Fibroblast of gingiva (primary cell): ENCODE measurements around the gene BLM.

Source experiments
- DNase-seq: peaks from one replicate; pipeline ENCODE4 v3.0.0-alpha.2; 2011; ENCODE audit warnings: low read depth

The BLM gene

DNA sequence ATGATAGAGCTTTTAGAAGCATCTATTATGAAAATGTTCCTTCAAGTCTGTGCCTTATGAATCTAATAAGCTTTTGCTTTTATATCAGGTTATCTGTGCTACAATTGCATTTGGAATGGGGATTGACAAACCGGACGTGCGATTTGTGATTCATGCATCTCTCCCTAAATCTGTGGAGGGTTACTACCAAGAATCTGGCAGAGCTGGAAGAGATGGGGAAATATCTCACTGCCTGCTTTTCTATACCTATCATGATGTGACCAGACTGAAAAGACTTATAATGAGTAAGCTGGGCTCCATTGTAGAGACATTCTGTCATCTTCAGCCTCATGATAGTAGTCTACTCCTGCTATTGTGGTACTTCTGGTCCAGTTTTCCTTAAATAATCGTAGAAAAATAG is 73.4 kb downstream of the BLM start:
- DNase-seq: no peak

DNA sequence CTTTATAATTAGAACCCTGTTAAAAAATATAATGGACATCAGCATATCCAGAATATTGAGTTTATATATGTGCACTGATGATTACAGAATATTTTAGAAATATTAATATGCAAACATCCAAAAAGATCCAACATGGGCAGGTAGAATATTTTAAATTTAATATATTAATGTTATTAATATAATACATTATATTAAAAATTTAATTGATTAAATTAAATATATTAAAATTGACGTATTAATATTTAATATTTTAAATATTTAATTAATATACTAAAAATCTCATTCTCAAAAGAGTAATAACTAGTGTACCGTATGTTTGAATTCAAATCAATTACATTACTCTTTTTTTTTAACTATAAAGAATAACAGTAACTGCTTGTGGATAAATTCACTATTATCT is 77.4 kb downstream of the BLM start:
- no peak for DNase-seq

DNA sequence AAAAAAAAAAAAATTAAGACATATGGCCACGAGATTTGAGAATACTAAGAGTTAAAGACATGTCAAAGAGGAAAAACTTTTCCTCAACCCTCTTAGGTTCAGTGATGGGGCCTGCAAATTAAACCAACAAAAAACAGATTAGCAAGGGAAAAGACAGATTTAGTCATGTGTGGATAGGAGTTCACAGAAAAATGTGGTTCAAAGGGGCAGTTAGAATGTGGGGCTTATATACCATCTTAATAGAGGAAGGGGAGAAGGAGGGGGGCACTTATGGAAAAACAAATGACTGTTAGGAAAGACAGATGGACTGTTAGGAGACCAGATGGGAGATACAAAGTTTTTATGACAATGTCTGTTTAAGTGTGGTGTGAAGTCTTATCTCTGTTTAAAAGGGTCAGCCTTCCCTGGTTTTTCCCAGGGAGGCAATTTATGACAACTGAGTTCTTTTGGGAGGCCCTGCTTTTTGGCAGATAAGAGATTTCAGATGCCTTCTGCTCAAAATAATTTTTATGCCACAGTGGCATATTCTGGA is 82.6 kb downstream of the BLM start:
- DNase-seq: no peak

DNA sequence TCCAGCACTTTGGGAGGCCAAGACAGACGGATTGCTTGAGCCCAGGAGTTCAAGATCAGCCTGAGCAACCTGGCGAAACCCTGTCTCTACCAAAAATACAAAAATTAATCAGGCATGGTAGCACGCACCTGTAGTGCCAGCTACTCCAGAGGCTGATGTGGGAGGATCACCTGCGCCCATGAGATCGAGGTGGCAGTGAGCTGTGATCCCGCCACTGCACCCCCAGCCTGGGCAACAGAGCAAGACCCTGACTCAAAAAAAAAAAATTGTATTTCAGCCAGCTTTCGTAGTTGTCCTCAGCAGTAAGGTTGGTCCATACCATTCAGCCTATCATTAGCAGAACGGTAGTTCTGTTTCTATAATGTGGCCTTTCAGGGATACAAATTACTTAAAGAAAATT is 84.7 kb downstream of the BLM start:
- no peak for DNase-seq

DNA sequence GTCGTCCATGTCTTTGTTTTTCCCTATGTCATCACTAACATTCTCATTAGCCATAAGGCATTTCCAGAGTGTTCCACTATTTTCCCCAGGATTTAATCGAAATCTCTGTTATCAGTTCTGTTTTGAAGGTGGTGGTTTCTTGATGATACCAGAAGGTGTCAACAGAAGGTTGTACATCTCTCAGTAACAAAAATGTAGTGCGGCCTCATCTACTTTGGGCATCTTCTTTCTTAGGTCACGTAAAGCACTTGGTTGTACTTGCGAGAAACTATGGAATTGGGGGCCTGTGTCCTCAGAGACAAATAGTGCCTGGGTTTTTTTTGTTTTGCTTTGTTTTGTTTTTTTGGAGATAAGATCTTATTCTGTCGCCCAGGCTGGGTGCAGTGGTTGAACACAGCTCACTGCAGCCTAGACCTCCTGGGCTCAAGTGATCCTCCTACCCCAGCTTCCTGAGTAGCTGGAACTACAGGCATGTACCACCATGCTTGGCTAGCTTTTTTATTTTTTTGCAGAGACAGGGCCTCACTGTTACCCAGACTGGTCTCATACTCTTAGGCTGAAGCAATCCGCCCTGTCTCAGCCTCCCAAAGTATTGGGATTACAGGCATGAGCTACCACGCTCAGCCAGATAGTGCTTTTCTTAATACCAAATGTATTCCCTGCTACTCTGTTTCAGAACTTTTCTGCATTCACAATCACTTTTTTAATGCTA is 90.1 kb downstream of the BLM start:
- DNase-seq: no peak

DNA sequence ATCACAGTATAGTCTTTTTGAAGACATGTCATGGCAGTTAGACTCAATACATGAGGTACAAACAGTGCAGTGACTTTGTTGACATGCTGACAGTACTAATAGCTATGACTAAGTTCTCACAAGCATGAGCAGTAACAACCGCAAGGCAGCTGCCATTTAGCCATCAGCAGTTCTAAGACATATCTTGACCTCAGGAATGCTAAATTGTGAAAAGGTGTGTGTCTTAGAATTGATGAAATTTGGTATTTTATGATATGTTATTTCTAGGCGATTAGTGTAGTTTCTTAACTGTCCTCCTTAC is 90.6 kb downstream of the BLM start:
- DNase-seq: no peak

DNA sequence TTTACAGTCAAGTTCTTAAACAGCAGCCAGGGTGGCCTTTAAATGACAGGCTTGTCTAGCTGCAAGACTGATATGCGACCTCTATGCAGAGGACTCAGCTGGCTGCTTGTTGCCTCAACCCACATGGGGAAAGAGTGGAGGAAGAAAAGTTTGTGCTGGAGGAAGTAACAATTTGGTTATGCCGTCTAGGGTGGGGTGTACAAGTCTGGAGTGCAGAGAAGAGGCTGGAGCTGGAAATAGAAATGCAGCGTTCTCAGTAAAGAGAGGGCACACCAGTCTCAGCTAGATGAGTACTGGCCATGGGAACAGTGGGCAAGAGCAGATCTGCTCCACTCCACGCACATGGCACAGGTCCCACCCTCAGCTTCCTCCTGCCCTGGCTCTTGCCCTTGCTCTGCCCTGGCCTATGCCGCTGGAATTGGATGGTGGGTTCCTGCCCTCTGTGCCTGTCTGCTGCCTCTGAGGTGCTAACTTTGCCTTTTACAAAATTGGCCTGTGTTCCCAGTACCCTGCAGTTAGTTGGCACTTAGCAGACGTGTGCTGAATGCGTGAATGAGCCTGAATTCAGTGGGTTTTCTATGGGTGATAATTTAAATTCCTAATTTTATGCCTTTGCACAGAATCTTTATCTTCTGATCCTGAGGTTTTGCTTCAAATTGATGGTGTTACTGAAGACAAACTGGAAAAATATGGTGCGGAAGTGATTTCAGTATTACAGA is 91.5 kb downstream of the BLM start:
- no peak for DNase-seq

DNA sequence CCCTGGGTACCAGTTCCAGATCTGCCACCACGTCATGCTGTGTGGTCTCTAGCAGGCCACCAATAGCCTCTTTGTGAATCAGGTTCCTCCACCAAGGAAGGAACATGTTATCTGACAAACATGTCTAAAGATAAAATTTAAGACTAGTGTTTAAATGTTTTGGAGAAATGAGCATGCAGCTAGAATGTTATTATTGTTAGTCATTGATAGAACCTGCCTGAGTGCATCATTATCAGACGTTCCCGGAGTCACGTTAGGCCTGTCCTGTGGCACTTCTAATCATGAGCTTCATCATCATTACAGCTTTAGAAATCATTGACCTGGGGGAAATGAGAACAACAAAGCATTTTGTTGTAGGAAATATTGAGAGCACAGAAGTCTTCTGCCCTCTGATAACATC is 92.4 kb downstream of the BLM start:
- DNase-seq: no peak

DNA sequence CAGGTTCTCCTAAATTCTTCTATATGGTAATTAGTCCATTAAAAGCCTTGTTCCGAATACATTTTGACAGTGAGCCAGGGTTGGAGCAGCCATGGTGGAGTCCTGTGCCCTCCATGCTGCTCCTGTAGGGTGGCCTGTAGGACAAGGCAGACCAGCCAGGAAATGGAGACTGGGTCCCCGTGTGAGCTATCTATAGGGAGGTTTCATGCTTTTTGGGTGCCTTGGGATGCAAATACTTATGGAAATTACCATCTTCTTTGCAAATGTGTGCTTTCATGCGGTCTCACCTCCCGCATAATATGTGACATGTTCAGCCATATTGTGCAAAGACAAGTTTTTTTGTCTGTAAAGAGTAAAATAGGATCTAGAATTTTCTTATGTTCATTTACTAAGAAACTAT is 93.2 kb downstream of the BLM start:
- no peak for DNase-seq

DNA sequence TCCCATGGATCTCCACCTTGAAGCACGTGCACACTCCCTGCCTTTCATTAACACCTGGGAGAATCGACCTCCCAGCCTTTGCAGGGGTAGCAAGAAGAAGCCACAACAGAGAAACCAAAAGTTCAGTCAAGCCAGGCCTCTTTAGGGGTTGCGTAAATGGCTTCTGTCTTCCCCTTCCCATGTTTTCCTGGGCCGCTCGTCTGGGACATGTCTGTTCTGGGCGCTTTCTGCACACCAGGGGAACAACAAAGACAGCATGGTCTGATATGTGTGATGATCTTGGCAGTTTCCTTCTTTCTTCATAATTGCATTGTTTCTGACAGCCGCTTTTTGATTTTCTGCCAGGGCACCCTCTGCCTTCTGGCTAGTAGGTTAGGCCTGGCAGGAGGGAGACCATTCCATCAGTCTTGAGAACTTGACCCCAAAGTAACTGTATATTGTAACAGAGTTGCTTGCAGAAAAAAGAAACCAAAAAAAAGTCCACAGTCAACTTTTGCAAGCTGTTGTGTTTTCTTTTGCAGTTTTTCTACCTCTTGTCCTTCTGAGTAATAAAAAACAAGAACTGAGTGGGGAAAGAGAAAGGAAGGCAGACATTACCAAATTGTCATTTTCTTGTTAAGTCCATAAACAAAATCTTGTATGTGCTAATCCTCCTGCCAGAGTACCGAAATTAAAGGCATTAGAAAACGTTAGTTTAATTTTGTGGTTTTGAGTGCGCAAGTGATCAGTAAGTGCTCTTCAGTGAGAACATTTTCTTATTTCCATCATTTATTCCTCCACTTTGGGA is 95.2 kb downstream of the BLM start:
- no peak for DNase-seq

DNA sequence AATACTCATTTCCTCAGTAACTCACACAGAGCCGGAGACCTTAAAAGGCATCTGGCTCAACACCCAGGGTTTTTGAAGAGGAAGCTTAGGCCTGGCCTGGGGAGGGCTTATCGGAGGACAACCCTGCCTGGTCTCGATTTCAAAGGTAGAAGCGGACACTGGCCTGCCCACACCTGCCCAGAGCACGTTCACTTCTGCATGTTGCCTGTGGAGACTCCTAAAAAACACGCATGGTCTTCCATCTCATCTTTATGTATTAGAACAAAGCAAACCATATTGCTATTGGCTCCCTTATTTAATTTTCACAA is 95.8 kb downstream of the BLM start:
- DNase-seq: no peak

DNA sequence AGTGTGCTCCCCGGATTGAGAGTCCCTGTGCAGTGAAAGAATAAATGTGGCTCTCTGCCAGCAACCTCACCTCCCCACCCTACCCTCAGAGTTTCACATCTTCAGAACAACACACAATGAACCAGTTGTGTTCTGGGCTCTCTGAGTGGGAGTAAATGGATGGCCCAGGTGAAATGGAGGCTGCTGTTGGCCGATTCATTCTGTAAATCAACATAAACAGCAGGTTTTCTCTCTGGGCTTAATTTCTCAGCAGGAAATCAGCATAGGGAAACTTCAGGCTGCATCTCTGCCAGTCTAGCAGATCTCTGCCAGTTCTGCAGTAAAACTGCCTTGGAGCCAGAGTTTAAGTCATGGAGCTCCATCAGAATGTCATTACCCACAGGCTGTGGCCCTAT is 96.6 kb downstream of the BLM start:
- DNase-seq: no peak

DNA sequence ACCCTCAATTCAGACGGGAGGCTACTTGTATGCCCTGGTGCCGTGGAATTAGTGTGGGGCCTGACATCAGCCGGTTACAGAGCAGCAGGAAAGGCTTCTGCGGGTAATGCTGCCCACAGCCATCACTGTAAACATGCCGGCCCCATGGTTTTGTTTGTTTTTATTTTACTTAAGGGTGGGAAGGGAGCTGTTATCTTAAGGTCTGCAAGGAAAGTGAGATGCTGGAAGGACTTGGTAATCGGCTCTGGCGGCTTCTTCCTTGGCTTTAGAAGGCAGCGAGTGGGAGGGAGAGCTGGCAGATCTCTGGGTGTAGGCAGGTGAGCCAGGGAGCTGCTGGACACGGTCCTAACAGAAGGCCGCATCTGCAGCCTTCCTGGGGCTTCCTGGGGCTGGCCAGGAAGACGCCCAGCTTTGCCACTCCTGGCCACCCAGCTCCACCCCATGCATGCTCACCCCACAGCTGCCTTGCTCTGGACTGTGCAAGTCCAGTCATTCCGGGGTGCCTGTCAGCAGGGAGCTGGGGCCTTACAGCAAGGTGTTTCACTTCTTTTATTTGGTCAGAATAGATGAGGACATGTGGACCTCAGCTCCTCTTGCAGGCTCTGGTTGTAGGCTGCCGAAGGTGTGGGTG is 97.2 kb downstream of the BLM start:
- no peak for DNase-seq

DNA sequence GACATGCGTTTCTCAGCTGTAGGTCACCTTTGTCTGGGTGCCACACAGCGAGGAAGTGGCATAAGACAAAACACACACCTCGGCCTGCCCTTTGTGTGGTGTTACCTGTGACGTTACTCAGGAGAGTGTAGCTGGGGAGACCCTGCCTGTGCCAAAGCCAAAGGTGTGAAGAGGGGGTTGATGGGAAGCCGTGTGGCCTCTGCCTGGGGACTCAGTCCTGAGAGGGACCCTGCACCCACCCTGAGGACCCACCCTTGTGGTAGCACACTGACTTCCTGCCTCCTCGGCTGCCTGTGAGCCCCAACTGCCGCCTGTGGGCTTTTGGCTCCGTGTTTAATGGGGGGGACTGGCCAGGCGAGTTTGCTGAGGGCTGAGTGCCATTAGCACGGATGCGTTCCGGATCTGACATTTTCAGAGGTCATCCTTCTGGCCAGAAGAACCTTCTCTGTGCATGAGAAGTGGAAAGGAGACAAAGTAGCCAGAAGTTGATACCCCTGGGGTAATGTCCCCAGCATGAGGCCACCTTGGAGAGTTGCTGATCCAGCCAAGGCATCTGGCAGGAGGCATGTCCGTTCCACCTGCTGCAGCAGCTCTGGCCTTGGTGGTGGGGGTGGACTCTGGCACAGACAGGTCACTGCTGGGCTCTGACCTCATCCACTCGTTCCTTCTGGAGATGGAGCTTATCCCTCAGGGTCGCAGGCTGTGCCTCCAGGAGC is 99.4 kb downstream of the BLM start:
- no peak for DNase-seq

DNA sequence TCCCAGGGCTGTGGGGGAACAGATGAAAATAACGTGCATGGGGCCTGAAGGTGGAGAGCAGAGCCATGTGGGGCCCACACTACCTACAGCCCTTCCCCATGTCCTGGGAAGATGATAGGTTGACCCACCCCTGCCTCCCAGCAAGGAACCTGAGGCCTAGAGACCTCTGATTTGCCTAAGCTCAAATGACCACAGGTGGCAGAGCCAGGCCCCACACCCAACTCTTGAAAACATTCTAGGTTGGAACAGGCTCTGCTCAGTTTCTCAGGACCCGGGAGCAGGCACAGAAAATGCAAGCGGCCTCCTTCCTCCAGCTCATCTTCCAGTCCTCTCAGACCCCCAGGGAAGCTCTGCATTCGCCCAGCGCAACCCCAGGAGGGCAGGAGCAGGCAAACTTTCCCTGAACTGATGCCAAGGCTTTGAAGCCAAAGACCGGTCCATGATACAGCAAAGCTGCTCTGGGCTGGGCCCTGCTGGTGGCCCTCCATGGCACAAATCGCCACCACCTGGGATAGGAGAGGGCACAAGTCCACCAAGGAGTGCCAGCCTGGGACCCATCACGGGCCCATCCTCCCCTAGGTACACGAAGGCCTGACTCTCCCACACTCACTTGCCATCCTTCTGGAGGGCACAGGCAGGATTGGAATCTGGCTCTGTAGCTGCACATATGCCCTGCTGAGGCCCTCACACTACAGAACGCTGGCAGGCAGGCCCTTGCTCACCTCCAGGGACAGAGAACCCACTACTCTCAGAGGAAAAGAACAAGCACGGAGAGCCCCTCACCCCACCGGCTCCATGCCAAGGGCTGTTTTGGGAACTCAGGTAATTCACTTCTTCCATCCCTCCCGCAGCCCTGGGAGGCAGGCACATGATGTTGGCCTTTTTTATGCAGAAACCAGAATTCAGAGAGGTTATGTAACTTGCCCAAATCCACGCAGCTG is 100.2 kb downstream of the BLM start:
- no peak for DNase-seq

DNA sequence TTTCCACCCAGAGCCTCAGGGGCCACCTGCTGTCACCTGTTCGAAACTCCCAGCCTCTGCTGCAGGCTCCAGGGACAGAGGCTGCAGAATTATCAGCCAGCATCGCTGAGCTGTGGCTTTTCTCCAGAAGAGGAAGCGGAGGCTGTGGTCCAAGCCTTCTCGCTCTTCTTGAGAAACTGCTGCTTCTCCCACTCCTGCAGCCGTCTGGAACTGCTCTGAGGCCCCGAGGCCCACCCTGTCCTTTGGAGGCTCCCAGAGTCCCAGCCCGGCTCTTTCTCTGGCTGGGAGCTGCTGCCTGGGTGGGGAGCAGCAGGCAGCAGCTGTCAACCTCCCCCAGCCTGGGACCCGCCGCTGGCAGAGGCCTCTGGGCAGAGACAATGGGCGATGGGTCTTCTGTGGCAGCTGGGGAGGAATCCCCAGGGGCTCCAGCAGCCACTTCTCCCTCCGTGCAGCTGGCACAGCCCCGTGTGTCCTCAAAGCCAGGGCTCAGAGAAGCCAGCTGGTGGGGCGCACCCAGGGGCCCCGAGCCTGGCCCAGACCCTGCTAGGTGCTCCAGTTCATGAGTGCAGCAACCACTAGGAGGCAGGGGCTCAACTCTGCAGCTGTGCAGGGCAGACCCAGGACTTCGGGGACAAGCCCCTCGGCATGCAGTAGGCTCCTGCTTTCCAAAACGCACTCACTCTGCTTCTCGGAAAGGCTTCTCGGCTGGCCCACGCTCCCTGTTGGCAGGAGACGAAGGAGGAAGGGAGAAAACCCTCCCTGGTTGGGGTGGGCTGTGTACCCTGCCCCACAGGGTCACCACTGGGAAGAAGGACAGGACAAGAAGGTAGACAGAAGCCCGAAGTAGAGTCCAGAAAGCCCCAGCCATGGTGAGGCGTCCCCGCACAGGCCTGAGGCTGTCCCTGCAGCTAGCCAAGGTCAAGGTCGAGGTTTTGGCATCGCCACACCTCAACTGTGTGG is 101.4 kb downstream of the BLM start:
- no peak for DNase-seq

DNA sequence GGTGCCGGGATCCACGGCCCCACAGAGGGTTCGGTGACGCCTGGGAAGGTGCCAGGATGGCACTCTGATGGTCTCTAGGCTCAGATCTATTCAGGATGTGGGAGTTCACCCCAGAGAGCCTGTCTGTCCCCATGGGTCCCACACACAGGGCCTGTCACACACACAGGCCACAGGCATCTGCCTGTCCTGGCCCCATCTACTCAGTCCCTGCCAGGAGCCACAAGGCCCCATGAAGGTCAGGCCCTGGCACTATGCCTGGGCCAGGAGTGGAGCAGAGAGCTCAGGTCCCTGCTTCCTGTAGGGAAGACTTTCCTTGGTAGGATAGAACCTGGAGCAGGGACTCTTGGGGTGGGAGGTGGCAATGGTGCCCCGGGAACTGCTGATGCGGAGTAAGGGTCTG is 102.2 kb downstream of the BLM start:
- DNase-seq: no peak

DNA sequence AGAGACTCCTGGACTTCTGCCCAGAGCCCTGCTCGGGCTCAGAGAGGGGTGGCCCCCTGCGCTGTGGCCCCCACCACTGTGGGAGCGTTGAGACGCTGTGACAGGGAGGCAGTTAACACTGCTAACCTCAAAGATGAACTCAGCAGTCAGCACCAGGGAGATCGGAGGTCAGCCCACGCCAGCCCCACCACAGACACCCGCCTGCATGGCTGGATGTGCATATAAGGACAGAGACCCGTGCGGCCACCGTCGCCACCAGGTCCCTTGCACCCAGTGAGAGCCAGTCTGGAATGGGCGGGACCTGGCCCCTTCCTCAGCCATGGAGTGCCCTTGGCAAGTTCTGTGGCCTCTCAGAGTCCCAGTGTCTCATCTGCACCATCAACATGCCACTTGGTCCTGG is 102.7 kb downstream of the BLM start:
- no peak for DNase-seq

DNA sequence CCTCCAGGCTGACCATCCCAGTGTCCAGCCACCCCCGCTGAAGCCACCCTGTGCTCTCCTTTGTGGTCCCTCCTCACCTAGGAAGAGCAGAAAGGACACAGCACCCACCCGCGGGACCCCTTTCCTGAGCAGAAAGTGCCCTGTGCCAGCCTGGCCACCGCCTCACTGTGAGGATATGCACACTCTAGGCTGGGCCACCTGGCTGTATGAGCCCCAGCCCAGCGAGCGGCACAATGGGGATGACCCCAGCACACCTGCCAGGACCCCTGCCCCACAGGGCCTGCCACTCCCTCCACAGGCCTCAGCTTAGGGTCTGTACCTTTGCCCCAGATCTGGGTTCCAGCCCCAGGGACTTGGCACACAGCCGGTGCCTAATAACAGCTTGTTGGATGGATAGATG is 103.3 kb downstream of the BLM start:
- no peak for DNase-seq
